ENCODE data around the gene PITPNM3. TPM values are rescaled to one million over a fixed set of nuclear protein-coding genes. Genes with fewer than 3 reads are reported as not detected.

PITPNM3 gene
- total RNA-seq, 2 experiments from 2014 or later, result 0.69 to 0.72 TPM

DNA sequence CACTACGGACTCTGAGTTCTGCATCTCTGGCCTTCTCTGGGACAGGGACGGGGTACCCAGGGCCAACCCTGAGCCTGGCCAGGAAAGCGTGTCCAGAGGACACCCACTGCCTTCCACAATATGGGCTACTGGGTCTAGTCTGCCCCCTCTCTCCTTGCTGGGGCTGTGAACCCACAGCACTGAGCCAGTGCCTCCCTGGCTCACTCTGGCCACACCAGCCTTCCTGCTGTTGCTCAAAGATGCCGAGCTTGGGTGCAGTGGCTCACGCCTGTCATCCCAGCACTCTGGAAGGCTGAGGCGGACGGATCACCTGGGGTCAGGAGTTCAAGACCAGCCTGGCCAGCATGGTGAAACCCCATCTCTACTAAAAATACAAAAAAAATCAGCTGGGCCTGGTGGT, 24.8 kb downstream of the PITPNM3 start:
- ATAC-seq, result no peak
- CTCF ChIA-PET, result no interaction called here
- Mint-ChIP-seq H3K27ac (no peak overlapping the region), H3K4me3 (no peak overlapping the region), H3K4me1 (no peaks in the 10 kb centered on the region), H3K36me3 (ENCODE audit: low read depth) (no peaks in the 10 kb centered on the region), H3K9me3 (ENCODE audit: low read depth) (no peaks in the 10 kb centered on the region), H3K27me3 (no peaks in the 10 kb centered on the region)
- DNase-seq, result no peak
- intact Hi-C loops (cut with DNase I, micrococcal nuclease), result no loop called here
- POLR2A ChIA-PET, result no interaction called here

DNA sequence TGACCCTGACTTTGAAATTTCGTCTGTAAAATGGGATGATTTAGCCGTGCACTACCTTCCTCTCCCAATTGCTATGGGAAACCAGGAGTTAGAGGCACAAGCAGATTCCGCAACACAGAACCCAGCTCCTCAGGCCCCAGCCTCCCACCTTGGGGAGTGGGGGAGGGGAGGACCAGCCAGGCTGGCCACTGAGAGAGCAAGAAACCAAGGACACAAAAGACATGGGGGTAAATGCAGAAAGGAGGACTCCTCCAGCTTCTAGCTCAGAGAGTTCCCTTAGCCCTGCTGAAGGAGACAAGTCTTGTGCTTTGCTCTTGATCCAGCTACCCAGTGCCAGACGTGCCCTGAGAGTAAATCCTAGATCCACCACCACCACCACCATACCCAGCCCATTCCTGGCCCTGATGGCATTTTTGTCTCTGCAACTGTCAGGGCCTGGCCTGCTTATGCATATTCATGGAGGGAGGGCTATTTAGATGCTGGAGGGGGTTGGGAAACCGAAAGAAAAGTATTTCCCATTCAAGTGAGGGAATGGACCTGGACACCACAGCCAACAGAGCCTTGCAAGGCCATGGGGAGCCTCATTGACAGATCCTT, 25.9 kb downstream of the PITPNM3 start:
- no peak overlapping the region for H3K4me3 Mint-ChIP-seq

DNA sequence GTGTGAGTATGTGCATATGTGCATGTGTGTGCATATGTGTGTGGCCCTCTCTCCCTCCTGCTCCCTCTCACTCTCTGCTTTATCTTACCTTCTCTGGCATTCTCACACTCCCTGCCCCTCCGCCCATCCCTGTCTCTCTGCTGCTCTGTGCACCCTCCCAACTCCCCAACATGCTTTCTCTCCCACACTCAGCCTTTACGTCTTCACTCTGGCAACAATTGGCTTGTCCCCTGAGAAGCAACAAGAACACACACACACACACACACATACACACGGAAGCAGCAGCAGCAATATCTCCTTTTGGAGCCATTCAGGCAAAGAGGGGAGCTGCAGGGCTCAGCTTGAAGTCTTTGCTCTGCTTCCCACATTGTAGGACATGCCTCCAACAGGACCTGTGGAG, 27.8 kb downstream of the PITPNM3 start:
- intact Hi-C loops (cut with DNase I, micrococcal nuclease), result no loop called here
- Mint-ChIP-seq H3K36me3 (ENCODE audit: low read depth) (no peaks in the 10 kb centered on the region), H3K27me3 (no peaks in the 10 kb centered on the region), H3K4me1 (no peaks in the 10 kb centered on the region), H3K27ac (no peak overlapping the region), H3K4me3 (no peak overlapping the region), H3K9me3 (ENCODE audit: low read depth) (no peaks in the 10 kb centered on the region)
- POLR2A ChIA-PET, result no interaction called here
- CTCF ChIA-PET, result no interaction called here
- DNase-seq (no peak), ATAC-seq (no peak)

More for the DNA sequence above, 25.9 kb downstream of the PITPNM3 start:
- H3K4me1 Mint-ChIP-seq, result no peaks in the 10 kb centered on the region
- no peak for DNase-seq
- ChIA-PET CTCF (interaction anchor here (1.6 kb wide), 1 partner anchor 58 kb away, joined by 5 read pairs; no protein-coding TSS in a partner anchor), POLR2A (no interaction called here)
- intact Hi-C loops (cut with DNase I, micrococcal nuclease), result no loop called here
- H3K36me3 Mint-ChIP-seq (ENCODE audit: low read depth), result no peaks in the 10 kb centered on the region
- H3K9me3 Mint-ChIP-seq (ENCODE audit: low read depth), result no peaks in the 10 kb centered on the region
- no peaks in the 10 kb centered on the region for H3K27me3 Mint-ChIP-seq
- ATAC-seq, result no peak
- H3K27ac Mint-ChIP-seq, result no peak overlapping the region

DNA sequence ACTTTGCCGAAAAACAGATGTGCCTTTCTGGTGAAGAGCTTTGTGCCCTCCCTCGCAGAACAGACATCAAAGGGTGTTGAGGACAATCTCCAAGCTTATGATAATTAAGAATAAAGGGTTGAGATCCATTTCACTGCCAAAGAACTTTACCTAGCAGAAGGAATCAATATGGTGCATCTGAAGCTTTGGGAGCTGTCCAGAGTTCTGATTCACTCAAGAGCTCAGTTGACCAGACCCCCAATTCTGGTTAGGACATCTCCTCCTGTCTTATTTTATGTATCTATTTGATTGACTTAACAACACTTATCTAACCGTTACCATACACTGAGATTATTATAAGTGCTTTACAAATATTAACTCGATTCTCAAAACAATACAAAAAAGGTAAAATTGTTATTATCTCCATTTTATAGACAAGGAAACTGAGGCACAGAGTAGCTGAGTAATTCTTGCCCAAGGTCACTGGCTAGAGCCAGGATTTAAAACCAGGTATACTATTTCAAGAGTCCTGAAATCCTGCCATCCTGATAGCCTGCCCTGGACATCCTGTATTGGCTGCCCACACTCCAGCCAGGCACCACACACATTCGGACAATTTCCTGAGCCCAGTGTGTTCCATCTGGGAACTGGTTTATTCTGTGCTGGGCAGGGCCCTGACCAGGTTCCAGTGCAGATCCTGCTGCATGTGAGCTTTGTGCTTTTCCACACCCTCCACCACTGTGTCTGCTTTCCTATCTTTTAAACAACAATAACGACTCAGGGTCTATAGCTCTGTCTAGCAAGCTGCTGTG, 29.8 kb downstream of the PITPNM3 start:
- H3K4me3 Mint-ChIP-seq, result no peak overlapping the region
- CTCF ChIA-PET, result interaction anchor here (0.7 kb wide), 1 partner anchor 942 kb away, joined by 3 read pairs; the partner anchor contains the start of gene NLRP1
- POLR2A ChIA-PET, result no interaction called here

DNA sequence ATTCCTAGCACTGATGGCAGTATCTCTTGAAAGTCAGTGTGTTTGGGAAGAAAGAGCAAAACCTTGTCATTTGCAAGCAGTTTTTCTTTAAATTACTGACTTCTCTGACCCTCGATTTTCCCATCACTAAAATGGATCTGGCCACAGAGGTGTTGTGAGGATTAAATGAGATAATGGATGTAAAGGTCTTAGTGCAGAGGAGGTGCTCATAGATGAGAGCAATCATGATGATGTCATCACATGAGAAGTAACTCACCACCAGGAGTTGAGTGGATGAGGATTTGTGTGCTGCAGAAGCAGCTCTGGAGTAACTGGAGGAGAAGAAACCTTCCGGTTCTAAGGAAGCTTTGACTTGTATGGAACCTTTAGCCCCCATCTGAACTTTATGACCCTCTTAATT, 30.6 kb downstream of the PITPNM3 start:
- CTCF ChIA-PET, result no interaction called here
- Mint-ChIP-seq H3K4me3 (no peak overlapping the region), H3K27me3 (no peaks in the 10 kb centered on the region), H3K4me1 (no peaks in the 10 kb centered on the region), H3K9me3 (ENCODE audit: low read depth) (no peaks in the 10 kb centered on the region), H3K36me3 (ENCODE audit: low read depth) (no peaks in the 10 kb centered on the region), H3K27ac (no peak overlapping the region)
- intact Hi-C loops (cut with DNase I, micrococcal nuclease), result no loop called here
- no peak for ATAC-seq
- POLR2A ChIA-PET, result no interaction called here
- no peak for DNase-seq

More for the DNA sequence above, 29.8 kb downstream of the PITPNM3 start:
- Mint-ChIP-seq H3K36me3 (ENCODE audit: low read depth) (no peaks in the 10 kb centered on the region), H3K27me3 (no peaks in the 10 kb centered on the region), H3K4me1 (no peaks in the 10 kb centered on the region), H3K27ac (no peak overlapping the region), H3K9me3 (ENCODE audit: low read depth) (no peaks in the 10 kb centered on the region)
- no peak for DNase-seq
- intact Hi-C loops (cut with DNase I, micrococcal nuclease), result no loop called here
- no peak for ATAC-seq

DNA sequence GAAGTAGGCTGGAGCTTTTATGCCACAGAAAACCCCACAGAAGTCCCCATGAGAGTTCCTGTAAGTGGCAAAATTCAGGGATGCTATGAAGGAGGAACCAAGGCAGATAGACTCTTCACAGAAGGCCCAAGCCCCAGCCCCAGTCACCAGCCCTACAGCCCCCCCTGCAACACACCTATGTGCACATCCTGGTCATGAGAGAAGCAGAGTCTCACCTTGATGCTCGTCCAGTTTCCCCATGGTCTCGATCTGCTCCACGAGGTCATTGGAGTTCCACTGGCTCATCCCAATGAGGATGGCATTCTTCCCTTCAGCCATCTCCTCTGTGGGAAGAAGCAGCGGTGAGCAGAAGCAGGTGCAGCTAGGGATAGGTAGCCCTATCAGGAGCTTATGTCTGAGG, 31.2 kb downstream of the PITPNM3 start:
- DNase-seq, result no peak
- no peaks in the 10 kb centered on the region for H3K27me3 Mint-ChIP-seq
- ChIA-PET POLR2A (no interaction called here), CTCF (no interaction called here)
- no peaks in the 10 kb centered on the region for H3K9me3 Mint-ChIP-seq (ENCODE audit: low read depth)
- no peak overlapping the region for H3K4me3 Mint-ChIP-seq
- no peaks in the 10 kb centered on the region for H3K36me3 Mint-ChIP-seq (ENCODE audit: low read depth)
- H3K27ac Mint-ChIP-seq, result no peak overlapping the region
- H3K4me1 Mint-ChIP-seq, result no peaks in the 10 kb centered on the region
- no peak for ATAC-seq
- intact Hi-C loops (cut with DNase I, micrococcal nuclease), result no loop called here

DNA sequence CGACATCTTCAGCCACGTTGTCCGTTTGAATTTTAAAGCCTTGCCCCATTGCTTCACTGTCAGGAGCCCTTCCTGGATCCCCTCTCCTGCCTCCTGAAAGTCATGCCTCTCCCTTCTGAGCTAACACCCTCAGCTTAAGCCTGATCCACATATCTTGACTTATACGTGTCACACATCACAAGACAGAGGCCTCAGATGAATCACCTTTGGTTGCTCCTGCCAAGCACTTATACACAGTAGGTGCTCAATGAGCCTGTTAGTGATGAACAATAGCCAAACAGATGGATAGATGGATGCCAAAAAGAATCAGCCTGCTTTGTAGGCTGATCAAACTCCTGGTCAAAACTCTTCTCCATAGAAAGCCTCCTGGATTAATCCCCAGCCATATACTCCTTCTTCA, 31.8 kb downstream of the PITPNM3 start:
- DNase-seq, result no peak
- H3K4me1 Mint-ChIP-seq, result no peaks in the 10 kb centered on the region
- intact Hi-C loops (cut with DNase I, micrococcal nuclease), result no loop called here
- no peaks in the 10 kb centered on the region for H3K27me3 Mint-ChIP-seq
- H3K9me3 Mint-ChIP-seq (ENCODE audit: low read depth), result no peaks in the 10 kb centered on the region
- H3K27ac Mint-ChIP-seq, result no peak overlapping the region
- ATAC-seq, result no peak
- no peaks in the 10 kb centered on the region for H3K36me3 Mint-ChIP-seq (ENCODE audit: low read depth)
- ChIA-PET CTCF (no interaction called here), POLR2A (no interaction called here)
- no peak overlapping the region for H3K4me3 Mint-ChIP-seq

DNA sequence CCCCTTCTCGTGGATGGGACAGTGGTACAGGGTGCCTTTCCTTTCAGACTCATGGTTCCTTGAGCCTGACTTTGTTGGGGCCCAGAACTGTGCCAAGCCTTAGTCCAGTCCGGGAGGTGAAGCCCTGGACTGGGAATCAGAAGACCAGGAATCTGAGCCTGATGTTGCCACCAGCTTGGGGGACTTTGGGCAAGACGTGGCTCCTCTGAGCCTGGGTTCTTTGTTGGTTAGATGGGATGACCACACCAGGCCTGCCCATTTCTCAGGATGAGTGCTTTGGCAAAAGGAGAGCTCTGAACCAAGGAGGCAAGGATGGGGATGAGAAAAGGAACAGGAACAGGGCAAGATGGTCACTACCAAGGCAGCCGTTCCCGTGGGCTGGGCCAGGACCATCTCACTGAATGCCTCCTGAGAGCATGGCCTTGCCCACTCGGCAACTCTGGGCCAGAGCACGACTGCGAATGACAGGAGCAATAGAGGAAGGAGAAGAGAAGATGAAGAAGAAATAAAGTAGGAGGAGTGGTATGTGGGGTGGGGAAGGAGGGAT, 32.5 kb downstream of the PITPNM3 start:
- no peaks in the 10 kb centered on the region for H3K36me3 Mint-ChIP-seq (ENCODE audit: low read depth)
- H3K4me3 Mint-ChIP-seq, result no peak overlapping the region
- ChIA-PET CTCF (no interaction called here), POLR2A (no interaction called here)
- no peak overlapping the region for H3K27ac Mint-ChIP-seq
- H3K27me3 Mint-ChIP-seq, result no peaks in the 10 kb centered on the region
- no peaks in the 10 kb centered on the region for H3K9me3 Mint-ChIP-seq (ENCODE audit: low read depth)
- no peaks in the 10 kb centered on the region for H3K4me1 Mint-ChIP-seq
- ATAC-seq (no peak), DNase-seq (no peak)
- intact Hi-C loops (cut with DNase I, micrococcal nuclease), result no loop called here

DNA sequence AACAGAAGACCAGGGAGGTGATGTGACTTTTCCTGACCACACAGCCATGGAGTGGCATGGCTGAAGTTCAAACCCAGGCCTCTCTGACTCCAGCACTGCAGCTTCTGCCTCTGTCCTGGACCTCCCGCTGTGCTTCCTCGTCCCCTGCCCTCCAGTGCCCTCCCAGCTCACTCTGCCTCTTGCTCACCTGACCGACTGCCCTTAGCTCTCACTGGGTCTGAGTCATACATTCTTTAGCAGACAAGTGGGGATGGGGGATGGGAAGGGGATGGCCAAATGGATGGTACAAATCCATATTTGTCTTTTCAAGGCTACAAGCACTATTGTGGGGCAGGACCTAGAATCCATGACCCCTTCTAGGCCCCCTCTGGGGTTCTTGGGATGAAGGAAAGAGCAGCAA, 33.0 kb downstream of the PITPNM3 start:
- Mint-ChIP-seq H3K27ac (no peak overlapping the region), H3K27me3 (no peaks in the 10 kb centered on the region), H3K4me3 (no peak overlapping the region), H3K4me1 (no peaks in the 10 kb centered on the region), H3K9me3 (ENCODE audit: low read depth) (no peaks in the 10 kb centered on the region), H3K36me3 (ENCODE audit: low read depth) (no peaks in the 10 kb centered on the region)
- ATAC-seq (no peak), DNase-seq (no peak)
- intact Hi-C loops (cut with DNase I, micrococcal nuclease), result no loop called here
- ChIA-PET CTCF (no interaction called here), POLR2A (no interaction called here)

DNA sequence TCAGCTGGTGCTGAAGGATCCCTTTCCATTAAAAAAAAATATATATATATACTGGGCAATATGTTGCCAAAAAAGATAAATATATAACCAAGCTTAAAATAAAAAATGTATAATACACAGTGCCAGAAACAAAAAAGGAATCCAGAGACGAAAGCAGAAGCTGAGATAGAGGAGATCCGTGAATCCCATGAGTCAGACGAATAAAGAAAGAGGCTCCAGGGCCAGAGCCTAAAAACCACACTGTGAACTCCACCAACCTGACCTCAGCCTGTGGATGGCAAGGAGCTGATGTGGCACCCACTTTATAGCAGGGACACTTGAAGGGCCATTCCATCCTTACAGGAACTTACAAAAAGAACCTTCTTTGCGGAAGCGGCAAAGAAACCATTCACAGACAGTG, 34.8 kb downstream of the PITPNM3 start:
- intact Hi-C loops (cut with DNase I, micrococcal nuclease), result no loop called here
- CTCF ChIA-PET, result no interaction called here
- Mint-ChIP-seq H3K9me3 (ENCODE audit: low read depth) (no peaks in the 10 kb centered on the region), H3K4me1 (no peaks in the 10 kb centered on the region), H3K27ac (no peak overlapping the region), H3K4me3 (no peak overlapping the region), H3K27me3 (no peaks in the 10 kb centered on the region), H3K36me3 (ENCODE audit: low read depth) (no peaks in the 10 kb centered on the region)
- POLR2A ChIA-PET, result no interaction called here
- ATAC-seq (no peak), DNase-seq (no peak)

DNA sequence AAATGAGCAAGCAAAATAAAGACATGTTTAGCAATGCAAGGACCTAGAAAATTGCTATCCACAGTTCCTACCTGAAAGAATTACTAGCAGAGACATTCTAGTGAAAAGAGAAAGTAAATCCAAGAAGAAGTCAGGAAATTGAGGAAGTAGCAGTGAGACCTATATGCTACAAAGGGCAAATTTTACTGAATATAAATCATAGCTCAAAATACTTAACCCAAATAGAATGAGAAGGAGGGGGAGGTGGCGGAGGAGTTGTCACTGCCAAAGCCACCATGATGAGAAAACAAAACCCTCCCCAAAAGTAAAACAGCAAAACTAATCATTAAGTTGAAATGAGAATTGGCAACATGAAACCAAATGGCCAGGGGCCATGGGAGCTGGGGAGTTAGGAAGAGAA, 39.3 kb downstream of the PITPNM3 start:
- Mint-ChIP-seq H3K4me1 (no peaks in the 10 kb centered on the region), H3K27me3 (peaks cover 5% of the 10 kb centered on the region), H3K4me3 (no peak overlapping the region), H3K27ac (no peak overlapping the region), H3K36me3 (ENCODE audit: low read depth) (no peaks in the 10 kb centered on the region), H3K9me3 (ENCODE audit: low read depth) (no peaks in the 10 kb centered on the region)
- CTCF ChIA-PET, result no interaction called here
- POLR2A ChIA-PET, result interaction anchor here (0.9 kb wide), 1 partner anchor 21 kb away, joined by 3 read pairs; no protein-coding TSS in a partner anchor
- intact Hi-C loops (cut with DNase I, micrococcal nuclease), result no loop called here
- ATAC-seq, result no peak
- no peak for DNase-seq

DNA sequence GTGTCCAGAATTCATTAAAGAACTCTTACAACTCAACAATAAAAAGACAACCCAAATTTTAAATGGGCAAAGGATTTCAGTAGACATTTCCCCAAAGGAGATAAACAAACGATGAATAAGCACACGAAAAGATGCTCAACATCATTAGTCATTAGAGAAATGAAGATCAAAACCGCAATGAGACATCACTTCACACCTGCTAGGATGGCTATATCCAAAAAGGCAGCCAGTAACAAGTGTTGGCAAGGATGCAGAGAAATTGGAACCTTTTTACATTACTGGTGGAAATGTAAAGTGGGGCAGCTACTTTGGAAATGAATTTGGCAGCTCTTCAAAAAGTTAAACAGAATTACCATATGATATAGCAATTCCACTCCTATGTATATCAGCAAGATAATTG, 42.0 kb downstream of the PITPNM3 start:
- ATAC-seq, result no peak
- no peak for DNase-seq
- no peak overlapping the region for H3K27ac Mint-ChIP-seq
- POLR2A ChIA-PET, result no interaction called here
- CTCF ChIA-PET, result no interaction called here
- H3K9me3 Mint-ChIP-seq (ENCODE audit: low read depth), result no peaks in the 10 kb centered on the region
- intact Hi-C loops (cut with DNase I, micrococcal nuclease), result no loop called here
- no peak overlapping the region for H3K4me3 Mint-ChIP-seq
- H3K27me3 Mint-ChIP-seq, result peaks cover 5% of the 10 kb centered on the region
- no peaks in the 10 kb centered on the region for H3K36me3 Mint-ChIP-seq (ENCODE audit: low read depth)
- no peaks in the 10 kb centered on the region for H3K4me1 Mint-ChIP-seq
